Fibroblast of skin of right biceps (primary cell): Measurements from ENCODE around the gene VIPAS39.

ENCODE experiments used
- DNase-seq: peaks from one replicate; pipeline ENCODE4 v3.0.0-alpha.2; 2013

Gene VIPAS39

GRCh38 chr14:77390188-77390587 is 67.2 kb downstream of the VIPAS39 start:
- DNase-seq = no peak

GRCh38 chr14:77378701-77379100 is 78.7 kb downstream of the VIPAS39 start:
- DNase-seq = no peak

- DNase-seq = no peak
Observed at GRCh38 chr14:77377502-77377844, 79.9 kb downstream of the VIPAS39 start.

- DNase-seq = peak; percentile 79
Observed at GRCh38 chr14:77376771-77377501, 80.5 kb downstream of the VIPAS39 start, which contains the start of the genes SAMD15 and TMED8. TSS of gene SAMD15 (plus strand) at chr14:77377379. CDS start at chr14:77377419, 40 bp downstream. TSS of gene TMED8 (minus strand) at chr14:77377094. CDS start at chr14:77377053, 41 bp downstream.
